Stimulated activated CD4-positive, alpha-beta T cell treated with anti-CD3 and anti-CD28 coated beads, Interleukin-2, amount 100 ng/mL, for 24 hours (primary cell): ENCODE measurements around the gene TOLLIP.

ENCODE experiments used
- DNase-seq, 2 donors: peaks; one replicate each; pipeline ENCODE4 v3.0.0-alpha.2; 2020

The TOLLIP gene

DNA sequence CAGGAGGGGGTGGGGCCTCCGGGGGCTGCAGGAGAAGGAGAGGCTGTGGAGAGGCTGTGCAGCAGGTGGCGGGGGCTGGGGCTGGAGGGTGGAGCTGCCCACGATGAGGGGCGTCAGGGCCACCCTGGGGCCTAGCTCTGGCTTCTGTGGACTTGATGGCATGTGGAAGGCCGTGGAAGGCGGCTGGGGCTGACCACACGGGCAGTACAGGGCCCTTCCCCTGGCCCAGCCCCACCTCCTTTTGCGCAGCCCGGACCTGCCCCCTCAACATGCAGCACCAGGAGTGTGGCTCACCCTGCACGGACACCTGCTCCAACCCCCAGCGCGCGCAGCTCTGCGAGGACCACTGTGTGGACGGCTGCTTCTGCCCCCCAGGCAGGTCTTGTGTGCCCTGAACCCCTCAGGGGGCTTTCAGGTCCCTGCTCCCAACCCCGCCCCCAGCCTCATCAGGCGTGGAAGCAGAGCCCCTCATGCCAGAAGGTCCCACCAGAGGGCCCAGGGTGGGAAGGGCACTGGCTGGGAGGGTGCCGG, 80.4 kb downstream of the TOLLIP start:
- DNase-seq: no peak

GRCh38 chr11:1228101-1228821, 81.2 kb downstream of the TOLLIP start:
- no peak for DNase-seq

DNA sequence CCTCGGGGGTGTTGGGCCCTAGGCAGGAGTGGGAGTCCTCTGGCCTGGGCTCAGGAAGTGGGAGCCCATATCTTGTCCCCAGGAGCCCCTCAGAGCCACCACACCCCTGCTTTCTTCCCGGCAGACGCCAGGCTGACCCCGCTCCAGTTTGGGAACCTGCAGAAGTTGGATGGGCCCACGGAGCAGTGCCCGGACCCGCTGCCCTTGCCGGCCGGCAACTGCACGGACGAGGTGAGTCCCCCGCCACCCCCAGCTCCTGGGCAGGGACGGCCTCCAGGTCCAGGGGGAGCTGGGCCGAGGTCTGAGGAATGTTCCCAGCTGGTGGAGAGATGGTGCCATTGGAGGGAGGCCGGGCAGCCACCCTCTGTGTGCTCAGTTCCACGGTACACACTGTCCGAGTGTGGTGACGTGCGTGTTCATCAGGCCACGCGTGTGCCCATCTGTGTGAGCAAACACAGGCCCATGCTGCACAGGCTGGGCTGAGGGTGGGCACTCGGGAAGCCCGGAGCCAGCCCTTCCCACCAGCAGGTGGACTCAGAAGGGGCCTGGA, 81.8 kb downstream of the TOLLIP start:
- DNase-seq: no peak

DNA sequence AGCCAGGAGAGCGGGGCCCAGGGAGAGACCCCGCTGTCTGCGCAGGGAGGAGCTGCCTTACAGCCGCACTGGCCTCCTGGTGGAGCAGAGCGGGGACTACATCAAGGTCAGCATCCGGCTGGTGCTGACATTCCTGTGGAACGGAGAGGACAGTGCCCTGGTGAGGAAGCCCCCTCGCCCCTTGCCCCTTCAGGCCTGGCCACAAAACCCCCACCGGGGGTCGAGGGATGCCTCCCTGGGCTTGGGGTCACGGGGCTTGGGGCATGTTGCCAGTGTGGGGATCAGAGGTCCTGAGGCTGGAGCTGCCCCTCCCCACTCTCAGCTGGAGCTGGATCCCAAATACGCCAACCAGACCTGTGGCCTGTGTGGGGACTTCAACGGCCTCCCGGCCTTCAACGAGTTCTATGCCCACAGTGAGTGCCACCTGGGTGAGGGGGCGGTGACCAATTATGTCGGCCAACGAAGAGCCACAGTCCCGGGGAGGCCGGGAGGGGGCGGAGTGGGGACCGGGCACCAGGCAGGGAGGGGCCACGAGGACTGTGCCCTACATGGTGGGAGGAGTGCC, 82.4 kb downstream of the TOLLIP start:
- no peak for DNase-seq

DNA sequence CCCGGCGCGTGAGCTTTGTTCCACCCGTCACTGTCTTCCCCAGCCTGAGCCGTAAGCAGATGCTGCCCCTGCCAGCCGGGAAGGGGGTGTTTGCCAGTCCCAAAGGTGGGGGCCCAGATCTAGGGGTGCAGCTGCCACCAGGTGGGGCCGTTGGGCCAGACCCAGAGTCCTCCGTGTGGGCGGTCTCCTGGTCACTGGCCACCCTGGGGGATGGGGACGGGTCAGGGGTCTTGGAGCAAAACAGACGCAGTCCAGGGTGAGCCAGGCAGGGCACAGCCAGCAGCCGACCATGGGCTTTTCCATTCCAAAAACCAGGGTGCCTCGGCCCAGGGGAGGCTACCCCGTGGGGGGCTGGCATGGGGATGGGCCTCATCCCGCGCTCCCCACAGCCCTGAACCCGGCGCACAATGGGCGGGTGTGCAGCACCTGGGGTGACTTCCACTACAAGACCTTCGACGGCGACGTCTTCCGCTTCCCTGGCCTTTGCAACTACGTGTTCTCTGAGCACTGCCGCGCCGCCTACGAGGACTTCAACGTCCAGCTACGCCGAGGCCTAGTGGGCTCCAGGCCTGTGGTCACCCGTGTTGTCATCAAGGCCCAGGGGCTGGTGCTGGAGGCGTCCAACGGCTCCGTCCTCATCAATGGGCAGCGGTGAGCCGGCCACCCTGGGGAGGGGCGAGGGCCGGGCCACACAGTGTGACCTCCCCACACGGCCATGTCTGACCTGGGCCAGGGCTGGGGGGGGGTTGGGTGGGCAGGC, 83.0 kb downstream of the TOLLIP start:
- no peak for DNase-seq

- no peak for DNase-seq
These were observed 83.8 kb downstream of the TOLLIP start for GRCh38 chr11:1225386-1226225.

DNA sequence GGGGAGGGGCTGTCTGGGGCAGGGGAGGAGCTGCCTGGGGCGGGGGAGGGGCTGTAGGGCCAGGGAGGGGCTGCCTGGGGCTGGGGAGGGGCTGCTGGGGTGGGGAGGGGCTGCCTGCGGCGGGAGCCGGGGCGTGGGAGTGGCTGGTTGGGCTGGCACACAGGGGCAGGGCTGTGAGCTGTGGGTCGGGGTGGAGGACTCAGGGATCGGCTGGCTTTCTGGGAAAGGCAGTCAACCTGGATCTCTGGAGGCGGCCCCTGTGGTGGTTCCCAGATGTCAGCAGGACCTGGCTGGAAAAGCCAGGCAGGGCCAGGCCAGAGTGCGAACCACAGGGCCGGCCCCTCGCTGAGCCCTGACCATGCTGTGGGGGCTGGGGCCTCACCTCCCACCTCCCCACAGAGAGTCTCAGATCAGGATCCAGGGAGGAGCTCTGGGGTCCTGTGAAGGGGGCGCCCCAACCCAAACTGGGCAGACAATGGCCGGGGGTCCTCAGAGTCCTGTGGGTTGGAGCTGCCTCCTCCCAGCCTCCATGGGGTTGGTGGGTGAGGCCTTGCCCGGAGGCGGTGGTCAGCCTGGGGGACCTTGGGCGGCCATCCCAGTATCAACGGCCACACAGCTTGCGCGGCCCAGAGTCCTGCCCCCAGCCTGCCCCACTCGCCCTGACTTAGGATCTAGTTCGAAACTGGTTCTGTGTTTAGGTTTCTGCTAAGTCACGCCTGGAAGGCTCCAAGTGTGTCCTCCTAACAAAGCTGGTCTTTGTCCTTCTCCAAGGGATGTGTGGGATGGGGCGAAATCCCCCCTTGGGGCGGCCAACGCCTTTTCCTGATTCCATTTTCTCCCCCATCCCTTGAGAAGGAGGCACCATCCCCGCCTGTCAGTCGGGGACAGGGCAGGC, 84.7 kb downstream of the TOLLIP start:
- no peak for DNase-seq
